Ovary (tissue), 3 donors: ENCODE data around the gene ASTL.

Experiments
- CTCF ChIP-seq, 3 donors: fragments of 450-650 bp in 2 of 3; fragments of 200-600 bp in 1 of 3; IDR thresholded peaks; one replicate each; pipeline versions ENCODE4 v1.5.1 to v1.8.0; 2016 to 2022; ENCODE audit warnings: antibody characterized with exemption in 3 of 3, mild to moderate bottlenecking in 1 of 3
- EP300 ChIP-seq: sonication (generic); formaldehyde crosslinking; IDR thresholded peaks from one replicate; pipeline ENCODE4 v1.6.1; 2017; ENCODE audit warnings: antibody characterized with exemption
- POLR2A ChIP-seq: fragments of 450-650 bp; IDR thresholded peaks from one replicate; pipeline ENCODE4 v1.6.1; 2017; ENCODE audit warnings: antibody characterized with exemption, mild to moderate bottlenecking, moderate library complexity
- donor health status: DM: no; HTN: no; CAD: no.

- no peak for TF ChIP-seq POLR2A
- no peak for TF ChIP-seq EP300
- no peak for TF ChIP-seq CTCF (IDR thresholded peaks at IDR 0.05)
Measured at GRCh38 chr2:96100893-96101304, 37.4 kb downstream of the ASTL start.
